DND-41 (cell line): Measurements from ENCODE around the gene SMCO2.

Experiments used
- ATAC-seq: fragments of 200-7000 bp; cut with Tn5 transposase; 3 replicates; pipeline ENCODE4 v1.9.1; 2021; ENCODE audit warnings: low read depth; ENCODE audit not compliant: insufficient read depth
- DNase-seq: peaks from one replicate; pipeline ENCODE4 v3.0.0-alpha.2; 2020
- H2AFZ ChIP-seq: 2 replicates; pipeline ENCODE4 v1.6.0; 2012; ENCODE audit warnings: low read depth, low read length
- H3K27ac ChIP-seq: 2 replicates; pipeline ENCODE4 v1.5.1; 2012; ENCODE audit warnings: low read length, inconsistent platforms
- H3K27me3 ChIP-seq: fragments of 200-600 bp; sonication (generic); 2 replicates; pipeline ENCODE4 v1.6.0; 2012; ENCODE audit warnings: low read length, mild to moderate bottlenecking, inconsistent platforms; ENCODE audit not compliant: insufficient read depth, poor library complexity
- H3K36me3 ChIP-seq: 2 replicates; pipeline ENCODE4 v1.5.1; 2012; ENCODE audit warnings: low read length, inconsistent platforms; ENCODE audit not compliant: insufficient read depth
- H3K4me1 ChIP-seq: 2 replicates; pipeline ENCODE4 v1.5.1; 2012; ENCODE audit warnings: mild to moderate bottlenecking, low read length; ENCODE audit not compliant: insufficient read depth
- H3K4me2 ChIP-seq: 2 replicates; pipeline ENCODE4 v1.6.0; 2012; ENCODE audit warnings: mild to moderate bottlenecking, moderate library complexity, low read length, inconsistent platforms; ENCODE audit not compliant: insufficient read depth
- H3K4me3 ChIP-seq, 2 experiments: fragments of 200-600 bp in 1 of 2; shearing (Covaris generic) in 1 of 2; 2 replicates each; pipeline ENCODE4 v1.5.1; 2012 to 2016; ENCODE audit warnings: inconsistent platforms in 2 of 2, low read length in 2 of 2, mild to moderate bottlenecking in 2 of 2, low read depth in 1 of 2, moderate library complexity in 1 of 2
- H3K79me2 ChIP-seq: 2 replicates; pipeline ENCODE4 v1.6.0; 2012; ENCODE audit warnings: low read length, inconsistent platforms; ENCODE audit not compliant: insufficient read depth
- H3K9ac ChIP-seq: 2 replicates; pipeline ENCODE4 v1.6.0; 2012; ENCODE audit warnings: low read depth, mild to moderate bottlenecking, inconsistent platforms, low read length, moderate library complexity
- H3K9me3 ChIP-seq: 2 replicates; pipeline ENCODE4 v1.5.1; 2012; ENCODE audit warnings: low read length, moderate library complexity, mild to moderate bottlenecking, inconsistent platforms; ENCODE audit not compliant: insufficient read depth, severe bottlenecking
- H4K20me1 ChIP-seq: 2 replicates; pipeline ENCODE4 v1.6.0; 2012; ENCODE audit warnings: low read length; ENCODE audit not compliant: insufficient read depth
- EZH2 ChIP-seq: IDR thresholded peaks from 3 replicates; pipeline ENCODE4 v1.6.1; 2012; ENCODE audit warnings: borderline replicate concordance, low read depth, mild to moderate bottlenecking, moderate library complexity, low read length, inconsistent platforms; ENCODE audit not compliant: severe bottlenecking
- TF ChIP-seq, protein P1 (sequence below): IDR thresholded peaks from 2 replicates; pipeline ENCODE4 v1.5.1; 2012; ENCODE audit warnings: borderline replicate concordance, low read length, moderate library complexity, mild to moderate bottlenecking; ENCODE audit not compliant: poor library complexity, severe bottlenecking; ENCODE audit errors: extremely low read depth

The SMCO2 gene

GRCh38 chr12:27550653-27550975, 104.1 kb downstream of the SMCO2 start:
- Histone ChIP-seq H3K4me2 (no peak overlapping the region), H3K36me3 (no peaks in the 10 kb centered on the region), H3K9me3 (no peaks in the 10 kb centered on the region), H3K4me3 (no peak overlapping the region), H3K9ac (no peak overlapping the region), H4K20me1 (no peaks in the 10 kb centered on the region), H3K4me1 (peaks cover 1% of the 10 kb centered on the region; the same call in 1 of the 2 replicates), H3K27ac (no peak overlapping the region), H2AFZ (no peak overlapping the region), H3K27me3 (no peaks in the 10 kb centered on the region), H3K79me2 (no peaks in the 10 kb centered on the region)
- no peak for DNase-seq
- TF ChIP-seq, protein P1, sequence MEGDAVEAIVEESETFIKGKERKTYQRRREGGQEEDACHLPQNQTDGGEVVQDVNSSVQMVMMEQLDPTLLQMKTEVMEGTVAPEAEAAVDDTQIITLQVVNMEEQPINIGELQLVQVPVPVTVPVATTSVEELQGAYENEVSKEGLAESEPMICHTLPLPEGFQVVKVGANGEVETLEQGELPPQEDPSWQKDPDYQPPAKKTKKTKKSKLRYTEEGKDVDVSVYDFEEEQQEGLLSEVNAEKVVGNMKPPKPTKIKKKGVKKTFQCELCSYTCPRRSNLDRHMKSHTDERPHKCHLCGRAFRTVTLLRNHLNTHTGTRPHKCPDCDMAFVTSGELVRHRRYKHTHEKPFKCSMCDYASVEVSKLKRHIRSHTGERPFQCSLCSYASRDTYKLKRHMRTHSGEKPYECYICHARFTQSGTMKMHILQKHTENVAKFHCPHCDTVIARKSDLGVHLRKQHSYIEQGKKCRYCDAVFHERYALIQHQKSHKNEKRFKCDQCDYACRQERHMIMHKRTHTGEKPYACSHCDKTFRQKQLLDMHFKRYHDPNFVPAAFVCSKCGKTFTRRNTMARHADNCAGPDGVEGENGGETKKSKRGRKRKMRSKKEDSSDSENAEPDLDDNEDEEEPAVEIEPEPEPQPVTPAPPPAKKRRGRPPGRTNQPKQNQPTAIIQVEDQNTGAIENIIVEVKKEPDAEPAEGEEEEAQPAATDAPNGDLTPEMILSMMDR = no peak
- TF ChIP-seq EZH2 = no peak
- ATAC-seq = no peak

DNA sequence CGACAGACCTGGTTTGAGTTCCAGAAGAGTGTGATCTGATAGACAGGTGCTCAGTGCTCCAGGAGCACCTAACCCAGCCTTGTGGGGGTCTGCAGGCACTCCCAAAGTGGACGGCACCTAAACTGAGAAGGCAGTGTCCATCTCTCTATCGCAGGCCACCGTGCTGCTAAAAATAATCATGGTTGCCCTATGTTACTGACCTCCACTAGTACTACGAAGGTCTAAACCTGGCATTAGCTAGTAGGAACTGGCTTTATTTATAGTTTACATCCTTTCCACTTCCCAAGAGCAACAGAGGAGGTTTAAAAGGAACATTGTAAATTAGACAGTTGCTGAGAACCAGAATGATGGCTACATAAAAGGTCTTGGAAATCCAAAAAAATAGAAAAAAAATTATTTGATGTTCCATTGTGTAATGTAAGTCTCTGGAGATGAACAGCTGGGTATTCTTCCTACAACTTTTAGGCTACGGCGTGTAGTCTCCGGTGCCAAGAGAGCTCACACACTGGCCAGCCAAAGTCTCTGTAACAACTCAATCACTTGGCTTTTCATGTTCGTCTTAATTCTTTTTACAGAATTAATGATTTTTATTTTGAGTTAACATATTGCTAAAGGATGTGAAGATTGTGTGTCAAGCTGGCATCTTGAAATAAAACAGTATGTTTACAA, 104.8 kb downstream of the SMCO2 start:
- no peak overlapping the region for H2AFZ ChIP-seq
- no peak overlapping the region for H3K4me3 ChIP-seq
- DNase-seq (no peak), ATAC-seq (no peak)
- H3K9ac ChIP-seq = no peak overlapping the region
- H4K20me1 ChIP-seq = no peaks in the 10 kb centered on the region
- no peak overlapping the region for H3K4me2 ChIP-seq
- no peak for TF ChIP-seq EZH2
- TF ChIP-seq, protein P1 = no peak
- H3K36me3 ChIP-seq = no peaks in the 10 kb centered on the region
- no peaks in the 10 kb centered on the region for H3K27me3 ChIP-seq
- H3K9me3 ChIP-seq = no peaks in the 10 kb centered on the region
- H3K4me1 ChIP-seq = peaks cover 6% of the 10 kb centered on the region
- H3K79me2 ChIP-seq = no peaks in the 10 kb centered on the region
- H3K27ac ChIP-seq = no peak overlapping the region
